ENCODE data around the gene ARTN.
A peak's percentile ranks its signal among the peaks of the same experiment; 100 is the strongest.

ARTN gene

DNA sequence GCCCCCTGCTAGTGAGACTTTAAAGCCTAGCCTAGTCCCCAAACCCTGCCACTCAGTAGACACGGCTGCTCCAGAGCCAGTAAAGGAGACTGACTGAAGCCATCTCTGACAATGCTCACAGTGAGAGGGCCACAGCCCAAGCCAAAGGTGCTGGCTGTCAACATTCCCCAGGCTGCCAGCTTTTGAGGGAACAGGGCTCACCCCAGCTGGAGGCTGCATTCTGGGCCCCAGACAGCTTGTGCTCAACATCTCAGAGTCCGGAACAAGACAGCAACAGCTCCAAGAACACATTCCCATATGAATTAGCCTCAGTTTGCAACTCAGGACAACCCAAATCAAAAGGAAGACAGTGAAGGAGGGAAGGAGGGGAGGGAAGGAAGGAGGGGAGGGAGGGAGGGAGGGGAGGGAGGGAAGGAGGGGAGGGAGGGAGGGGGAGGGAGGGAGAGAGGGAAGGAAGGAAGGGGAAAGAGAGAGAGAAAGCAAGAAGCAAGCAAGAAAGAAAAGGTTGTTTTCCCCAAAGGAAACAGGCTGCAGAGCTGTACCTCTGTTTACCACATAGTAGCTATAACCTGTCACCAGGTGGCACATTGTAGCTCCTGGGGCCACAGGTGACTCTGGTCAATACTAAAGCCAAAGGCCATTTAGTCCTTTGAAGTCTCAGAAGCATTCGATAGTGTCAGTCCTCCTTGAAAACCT is 5.4 kb downstream of the ARTN start:
- DNase-seq (ENCODE audit: low read depth) = no peak
- no peak for TF ChIP-seq POLR2A (IDR thresholded peaks at IDR 0.05; ENCODE audit: extremely low read depth, insufficient read length)
- TF ChIP-seq, protein P1, sequence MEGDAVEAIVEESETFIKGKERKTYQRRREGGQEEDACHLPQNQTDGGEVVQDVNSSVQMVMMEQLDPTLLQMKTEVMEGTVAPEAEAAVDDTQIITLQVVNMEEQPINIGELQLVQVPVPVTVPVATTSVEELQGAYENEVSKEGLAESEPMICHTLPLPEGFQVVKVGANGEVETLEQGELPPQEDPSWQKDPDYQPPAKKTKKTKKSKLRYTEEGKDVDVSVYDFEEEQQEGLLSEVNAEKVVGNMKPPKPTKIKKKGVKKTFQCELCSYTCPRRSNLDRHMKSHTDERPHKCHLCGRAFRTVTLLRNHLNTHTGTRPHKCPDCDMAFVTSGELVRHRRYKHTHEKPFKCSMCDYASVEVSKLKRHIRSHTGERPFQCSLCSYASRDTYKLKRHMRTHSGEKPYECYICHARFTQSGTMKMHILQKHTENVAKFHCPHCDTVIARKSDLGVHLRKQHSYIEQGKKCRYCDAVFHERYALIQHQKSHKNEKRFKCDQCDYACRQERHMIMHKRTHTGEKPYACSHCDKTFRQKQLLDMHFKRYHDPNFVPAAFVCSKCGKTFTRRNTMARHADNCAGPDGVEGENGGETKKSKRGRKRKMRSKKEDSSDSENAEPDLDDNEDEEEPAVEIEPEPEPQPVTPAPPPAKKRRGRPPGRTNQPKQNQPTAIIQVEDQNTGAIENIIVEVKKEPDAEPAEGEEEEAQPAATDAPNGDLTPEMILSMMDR (IDR thresholded peaks at IDR 0.05; ENCODE audit: low read depth, low read length) = no peak
- no peak for TF ChIP-seq MYC (IDR thresholded peaks at IDR 0.05; ENCODE audit: low read depth, low read length)
- TF ChIP-seq, protein P2, sequence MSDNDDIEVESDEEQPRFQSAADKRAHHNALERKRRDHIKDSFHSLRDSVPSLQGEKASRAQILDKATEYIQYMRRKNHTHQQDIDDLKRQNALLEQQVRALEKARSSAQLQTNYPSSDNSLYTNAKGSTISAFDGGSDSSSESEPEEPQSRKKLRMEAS (IDR thresholded peaks at IDR 0.05; ENCODE audit: low read depth, low read length) = no peak

DNA sequence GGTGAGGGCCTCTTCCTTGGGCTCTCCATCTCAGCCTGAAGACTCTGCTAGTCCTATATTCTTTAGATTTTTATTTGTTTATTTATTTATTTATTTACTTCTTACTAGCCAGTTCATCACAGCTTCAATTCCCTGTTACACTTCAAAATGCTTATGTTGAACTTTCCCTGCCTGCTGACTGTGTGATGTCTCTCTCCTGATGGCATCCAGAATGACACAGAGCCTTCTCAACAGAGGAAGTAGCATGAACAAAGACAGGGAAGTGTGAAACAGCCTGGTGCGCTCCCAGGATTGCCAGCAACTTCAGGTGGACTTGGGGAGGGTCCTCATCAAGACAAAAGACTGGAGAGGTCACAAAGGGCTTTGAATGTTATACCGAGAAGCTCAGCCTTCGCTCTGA is 8.8 kb downstream of the ARTN start:
- TF ChIP-seq, protein P2 (IDR thresholded peaks at IDR 0.05; ENCODE audit: low read depth, low read length) = no peak
- no peak for TF ChIP-seq MYC (IDR thresholded peaks at IDR 0.05; ENCODE audit: low read depth, low read length)
- no peak for TF ChIP-seq POLR2A (IDR thresholded peaks at IDR 0.05; ENCODE audit: extremely low read depth, insufficient read length)
- TF ChIP-seq, protein P1 (IDR thresholded peaks at IDR 0.05; ENCODE audit: low read depth, low read length) = no peak
- no peak for DNase-seq (ENCODE audit: low read depth)
- no peak overlapping the region for H3K4me3 ChIP-seq (ENCODE audit: low read depth, low read length)

More for the DNA sequence above, 5.4 kb downstream of the ARTN start:
- H3K4me3 ChIP-seq (ENCODE audit: low read depth, low read length) = no peak overlapping the region

DNA sequence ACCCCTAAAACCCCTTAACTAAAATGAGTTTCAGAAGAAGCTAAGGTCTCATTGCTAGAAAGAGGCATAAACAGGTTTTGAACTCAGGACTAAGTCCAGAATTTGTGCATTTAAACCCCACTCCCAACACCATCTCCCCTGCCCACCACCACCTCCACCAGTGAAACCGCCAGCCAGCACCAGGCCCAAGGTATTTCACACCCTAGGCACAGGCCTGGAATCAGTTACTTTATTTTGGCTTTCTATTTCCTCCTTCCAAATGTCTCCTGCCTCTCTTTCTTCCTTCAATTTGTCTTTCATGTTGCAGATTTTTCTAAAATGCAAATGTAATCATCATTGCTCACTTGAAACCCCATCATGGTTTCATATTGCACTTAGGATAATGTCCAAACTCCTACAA is 11.3 kb downstream of the ARTN start:
- no peak for DNase-seq (ENCODE audit: low read depth)
- H3K4me3 ChIP-seq (ENCODE audit: low read depth, low read length) = no peak overlapping the region
- TF ChIP-seq MYC (IDR thresholded peaks at IDR 0.05; ENCODE audit: low read depth, low read length) = no peak
- TF ChIP-seq, protein P1 (IDR thresholded peaks at IDR 0.05; ENCODE audit: low read depth, low read length) = no peak
- TF ChIP-seq POLR2A (IDR thresholded peaks at IDR 0.05; ENCODE audit: extremely low read depth, insufficient read length) = no peak
- TF ChIP-seq, protein P2 (IDR thresholded peaks at IDR 0.05; ENCODE audit: low read depth, low read length) = no peak

DNA sequence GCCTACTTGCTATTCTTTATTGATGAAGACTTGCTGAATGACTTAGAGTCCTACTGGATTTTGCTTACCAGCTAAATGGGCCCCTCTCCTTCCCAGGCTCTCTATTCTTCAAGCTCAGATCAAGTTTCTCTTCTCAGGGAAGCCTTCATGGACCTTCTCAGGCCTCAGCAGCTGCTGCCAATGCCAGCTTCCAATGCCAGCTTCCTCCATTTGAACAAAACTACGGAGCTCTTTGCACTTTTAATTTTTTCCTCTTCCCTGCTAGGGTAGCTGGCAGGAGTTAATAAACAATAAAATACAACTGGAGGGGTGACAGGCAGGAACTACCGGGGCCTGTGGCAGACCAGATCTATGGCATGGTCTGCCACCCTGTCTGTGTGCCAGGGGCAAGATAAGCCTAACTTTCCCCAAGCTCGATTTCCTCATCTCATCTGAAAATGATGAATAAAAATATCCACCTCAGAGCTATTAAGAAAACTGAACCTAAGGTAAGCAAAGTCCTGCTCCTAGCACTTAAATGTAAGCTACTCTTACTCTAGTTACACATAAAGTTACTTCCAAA is 12.2 kb downstream of the ARTN start:
- TF ChIP-seq MYC (IDR thresholded peaks at IDR 0.05; ENCODE audit: low read depth, low read length) (no peak), POLR2A (IDR thresholded peaks at IDR 0.05; ENCODE audit: extremely low read depth, insufficient read length) (no peak)
- TF ChIP-seq, protein P2 (IDR thresholded peaks at IDR 0.05; ENCODE audit: low read depth, low read length) = no peak
- TF ChIP-seq, protein P1 (IDR thresholded peaks at IDR 0.05; ENCODE audit: low read depth, low read length) = no peak
- peak overlapping the region; percentile 84 for H3K4me3 ChIP-seq (ENCODE audit: low read depth, low read length)
- DNase-seq (ENCODE audit: low read depth) = no peak

DNA sequence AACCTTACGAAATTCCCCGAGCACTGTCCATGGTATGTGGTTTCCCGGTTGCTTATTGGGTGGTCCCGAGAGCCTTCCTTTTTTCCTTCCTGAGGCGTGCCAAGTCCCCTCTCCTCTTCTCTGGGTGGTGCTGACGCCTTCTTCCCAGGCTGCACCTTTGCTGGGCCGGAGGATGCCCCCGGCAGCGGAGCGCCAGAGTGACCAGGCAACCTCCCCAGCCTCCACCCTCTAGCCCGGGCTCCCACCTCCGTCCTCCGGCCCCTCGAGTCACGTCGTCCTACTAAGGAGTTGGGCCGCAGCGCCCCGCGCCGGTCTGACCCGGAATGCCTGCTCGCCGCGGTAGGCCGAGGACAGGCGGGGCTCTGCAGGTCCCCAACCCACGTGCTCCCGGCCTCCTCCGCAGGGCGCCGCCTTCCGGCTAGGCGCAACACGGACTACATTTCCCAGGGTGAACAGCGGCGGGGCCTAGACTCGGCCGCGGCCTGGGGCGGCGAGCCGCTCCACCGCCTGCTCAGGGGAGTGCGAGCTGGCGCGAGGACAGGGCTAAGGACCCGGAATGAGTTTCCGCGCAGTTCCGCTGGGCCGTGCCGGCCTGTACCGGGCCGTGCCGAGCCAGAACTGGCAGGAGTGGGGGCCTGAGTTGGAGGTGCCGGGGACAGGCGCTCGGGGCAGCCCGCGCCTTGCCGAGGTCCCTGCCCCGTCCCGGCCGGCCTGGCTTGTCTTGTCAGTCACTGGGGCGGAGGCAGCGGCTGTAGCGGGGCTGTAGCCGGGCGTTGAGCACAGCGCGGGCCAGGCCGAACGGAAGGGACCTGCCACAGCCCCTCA is 12.8 kb downstream of the ARTN start, which contains the start of gene IPO13:
Gene IPO13 (plus strand): TSS at position 715 of the 825 bp plus-strand sequence. CDS start 651 bp downstream, outside the sequence.
- peak; percentile 98 for DNase-seq (ENCODE audit: low read depth)
- TF ChIP-seq POLR2A (IDR thresholded peaks at IDR 0.05; ENCODE audit: extremely low read depth, insufficient read length) = peak; percentile 66
- peak; percentile 98 for TF ChIP-seq MYC (IDR thresholded peaks at IDR 0.05; ENCODE audit: low read depth, low read length)
- TF ChIP-seq, protein P1 (IDR thresholded peaks at IDR 0.05; ENCODE audit: low read depth, low read length) = peak; percentile 62
- TF ChIP-seq, protein P2 (IDR thresholded peaks at IDR 0.05; ENCODE audit: low read depth, low read length) = peak; percentile 99
- peak within 1 kb of the TSS; percentile 85 for H3K4me3 ChIP-seq (ENCODE audit: low read depth, low read length)
